ENCODE data around the gene HDHD5.

GRCh38 chr22:17106785-17107546 lies 52.1 kb downstream of the HDHD5 start:
- no peak for TF ChIP-seq CTCF (IDR thresholded peaks at IDR 0.05; ENCODE audit: insufficient read depth, low read depth, low read length)
- no peak for TF ChIP-seq EZH2 (IDR thresholded peaks at IDR 0.05; ENCODE audit: insufficient read depth, low read length)
